ENCODE data around the gene TRPM6.

Gene TRPM6

DNA sequence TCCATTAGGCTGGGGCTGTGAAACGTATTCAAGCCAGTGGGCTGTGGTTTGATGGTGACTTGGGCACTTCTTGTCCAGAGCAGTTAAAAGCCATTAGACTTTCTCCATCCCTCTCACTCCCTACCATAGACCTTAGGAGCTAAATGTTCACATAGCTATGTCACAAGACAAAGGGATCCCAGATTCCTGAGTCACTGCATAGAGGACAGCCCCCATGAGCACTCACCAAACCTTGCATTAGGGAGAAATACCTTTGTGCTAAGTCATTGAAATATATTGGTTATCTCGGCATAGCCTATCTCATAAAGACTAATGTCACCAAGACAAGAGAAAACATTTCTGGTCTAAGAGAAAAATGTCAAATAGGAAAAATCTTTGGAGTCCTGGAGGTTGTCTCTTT lies 104.3 kb downstream of the TRPM6 start:
- peaks cover 6% of the 10 kb centered on the region for H3K27me3 ChIP-seq (ENCODE audit: insufficient read depth, low read length, poor library complexity)
- no peaks in the 10 kb centered on the region for H3K4me1 ChIP-seq (ENCODE audit: insufficient read depth, low read length)
- H3K79me2 ChIP-seq (ENCODE audit: insufficient read depth, low read length): no peaks in the 10 kb centered on the region
- H3K36me3 ChIP-seq (ENCODE audit: insufficient read depth, low read length): no peaks in the 10 kb centered on the region
- H3K4me2 ChIP-seq (ENCODE audit: insufficient read depth, low read length): no peak overlapping the region
- ATAC-seq (ENCODE audit: insufficient read depth, low read depth) (no peak), DNase-seq (no peak)
- no peak overlapping the region for H3K4me3 ChIP-seq (ENCODE audit: low read depth in 1 of 2, low read length in 2 of 2)
- no peak overlapping the region for H2AFZ ChIP-seq (ENCODE audit: low read depth, low read length)
- no peak overlapping the region for H3K27ac ChIP-seq (ENCODE audit: low read length)
- no peak for TF ChIP-seq EZH2 (IDR thresholded peaks at IDR 0.05; ENCODE audit: borderline replicate concordance, low read depth, low read length, severe bottlenecking)
- TF ChIP-seq, protein P1, sequence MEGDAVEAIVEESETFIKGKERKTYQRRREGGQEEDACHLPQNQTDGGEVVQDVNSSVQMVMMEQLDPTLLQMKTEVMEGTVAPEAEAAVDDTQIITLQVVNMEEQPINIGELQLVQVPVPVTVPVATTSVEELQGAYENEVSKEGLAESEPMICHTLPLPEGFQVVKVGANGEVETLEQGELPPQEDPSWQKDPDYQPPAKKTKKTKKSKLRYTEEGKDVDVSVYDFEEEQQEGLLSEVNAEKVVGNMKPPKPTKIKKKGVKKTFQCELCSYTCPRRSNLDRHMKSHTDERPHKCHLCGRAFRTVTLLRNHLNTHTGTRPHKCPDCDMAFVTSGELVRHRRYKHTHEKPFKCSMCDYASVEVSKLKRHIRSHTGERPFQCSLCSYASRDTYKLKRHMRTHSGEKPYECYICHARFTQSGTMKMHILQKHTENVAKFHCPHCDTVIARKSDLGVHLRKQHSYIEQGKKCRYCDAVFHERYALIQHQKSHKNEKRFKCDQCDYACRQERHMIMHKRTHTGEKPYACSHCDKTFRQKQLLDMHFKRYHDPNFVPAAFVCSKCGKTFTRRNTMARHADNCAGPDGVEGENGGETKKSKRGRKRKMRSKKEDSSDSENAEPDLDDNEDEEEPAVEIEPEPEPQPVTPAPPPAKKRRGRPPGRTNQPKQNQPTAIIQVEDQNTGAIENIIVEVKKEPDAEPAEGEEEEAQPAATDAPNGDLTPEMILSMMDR (IDR thresholded peaks at IDR 0.05; ENCODE audit: borderline replicate concordance, extremely low read depth, low read length, poor library complexity, severe bottlenecking): no peak
- no peaks in the 10 kb centered on the region for H4K20me1 ChIP-seq (ENCODE audit: insufficient read depth, low read length)
- no peaks in the 10 kb centered on the region for H3K9me3 ChIP-seq (ENCODE audit: insufficient read depth, low read length, severe bottlenecking)
- no peak overlapping the region for H3K9ac ChIP-seq (ENCODE audit: low read depth, low read length)

DNA sequence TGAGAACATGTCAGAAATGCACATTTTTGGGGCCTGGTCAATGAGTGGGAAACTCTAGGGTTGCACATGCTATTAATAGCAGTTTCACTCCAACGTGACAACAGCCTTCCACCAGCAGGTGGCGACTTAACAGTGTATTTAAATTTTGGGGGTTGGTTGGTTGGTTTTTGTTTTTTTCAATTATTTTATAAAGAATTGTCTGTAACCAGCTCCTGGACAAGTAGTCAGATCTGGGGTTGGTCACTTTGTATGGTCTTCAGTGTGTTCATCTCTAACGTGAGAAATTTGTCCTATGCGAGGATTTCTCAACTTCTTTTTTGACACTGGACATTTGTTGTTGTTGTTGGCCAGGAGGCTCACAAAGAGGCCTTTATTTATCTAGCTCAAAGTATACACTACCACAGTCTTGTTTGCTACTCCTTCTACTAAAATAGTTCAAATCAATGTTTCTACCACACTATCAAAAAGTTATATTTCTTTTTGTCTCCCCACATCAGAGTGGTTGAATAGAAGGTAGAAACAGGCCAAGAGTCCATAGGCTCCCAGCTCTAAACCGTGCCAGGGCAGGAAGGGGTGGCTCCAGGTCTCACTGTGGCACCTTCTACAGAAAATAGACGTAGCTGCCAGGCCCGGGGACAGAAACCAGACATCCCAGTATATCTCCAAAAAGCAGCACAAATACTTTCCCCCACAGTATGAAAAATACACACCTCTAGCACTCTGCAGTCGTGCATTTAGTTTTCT lies 110.4 kb downstream of the TRPM6 start:
- Histone ChIP-seq H3K4me2 (ENCODE audit: insufficient read depth, low read length) (no peak overlapping the region), H3K9ac (ENCODE audit: low read depth, low read length) (no peak overlapping the region), H3K27ac (ENCODE audit: low read length) (no peak overlapping the region), H3K4me3 (ENCODE audit: low read depth in 1 of 2, low read length in 2 of 2) (no peak overlapping the region), H3K79me2 (ENCODE audit: insufficient read depth, low read length) (no peaks in the 10 kb centered on the region), H3K4me1 (ENCODE audit: insufficient read depth, low read length) (no peaks in the 10 kb centered on the region), H4K20me1 (ENCODE audit: insufficient read depth, low read length) (no peaks in the 10 kb centered on the region), H3K9me3 (ENCODE audit: insufficient read depth, low read length, severe bottlenecking) (no peaks in the 10 kb centered on the region), H2AFZ (ENCODE audit: low read depth, low read length) (no peak overlapping the region), H3K27me3 (ENCODE audit: insufficient read depth, low read length, poor library complexity) (peaks cover under 1% of the 10 kb centered on the region), H3K36me3 (ENCODE audit: insufficient read depth, low read length) (no peaks in the 10 kb centered on the region)
- TF ChIP-seq, protein P1 (IDR thresholded peaks at IDR 0.05; ENCODE audit: borderline replicate concordance, extremely low read depth, low read length, poor library complexity, severe bottlenecking): peak; percentile 87
- no peak for TF ChIP-seq EZH2 (IDR thresholded peaks at IDR 0.05; ENCODE audit: borderline replicate concordance, low read depth, low read length, severe bottlenecking)
- DNase-seq (peak; percentile 60), ATAC-seq (ENCODE audit: insufficient read depth, low read depth) (peak; percentile 58)

DNA sequence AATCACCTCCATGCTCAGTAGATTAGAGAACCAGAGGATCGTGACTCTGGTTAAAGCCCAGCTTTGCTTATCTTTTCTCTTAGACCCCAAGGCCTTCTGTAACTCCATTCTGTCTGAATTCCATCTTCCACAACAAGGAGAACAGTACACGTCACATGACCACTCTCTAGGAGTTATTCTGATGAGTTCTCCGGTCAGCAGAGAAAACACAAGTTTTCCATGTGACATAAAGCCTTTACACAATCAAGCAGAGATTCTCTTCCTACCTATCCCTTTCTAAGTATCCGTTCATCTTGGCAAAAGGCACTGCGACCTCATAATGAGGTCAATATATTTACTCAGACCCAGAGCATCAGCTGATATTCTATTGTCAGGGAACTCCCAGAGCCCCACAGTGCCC lies 112.3 kb downstream of the TRPM6 start:
- Histone ChIP-seq H3K9ac (ENCODE audit: low read depth, low read length) (no peak overlapping the region), H2AFZ (ENCODE audit: low read depth, low read length) (no peak overlapping the region), H3K4me1 (ENCODE audit: insufficient read depth, low read length) (no peaks in the 10 kb centered on the region), H3K4me3 (ENCODE audit: low read depth in 1 of 2, low read length in 2 of 2) (no peak overlapping the region), H3K36me3 (ENCODE audit: insufficient read depth, low read length) (no peaks in the 10 kb centered on the region), H3K79me2 (ENCODE audit: insufficient read depth, low read length) (no peaks in the 10 kb centered on the region), H3K9me3 (ENCODE audit: insufficient read depth, low read length, severe bottlenecking) (no peaks in the 10 kb centered on the region), H3K27me3 (ENCODE audit: insufficient read depth, low read length, poor library complexity) (no peaks in the 10 kb centered on the region), H3K4me2 (ENCODE audit: insufficient read depth, low read length) (no peak overlapping the region), H4K20me1 (ENCODE audit: insufficient read depth, low read length) (no peaks in the 10 kb centered on the region), H3K27ac (ENCODE audit: low read length) (no peak overlapping the region)
- ATAC-seq (ENCODE audit: insufficient read depth, low read depth) (no peak), DNase-seq (no peak)
- TF ChIP-seq EZH2 (IDR thresholded peaks at IDR 0.05; ENCODE audit: borderline replicate concordance, low read depth, low read length, severe bottlenecking): no peak
- TF ChIP-seq, protein P1 (IDR thresholded peaks at IDR 0.05; ENCODE audit: borderline replicate concordance, extremely low read depth, low read length, poor library complexity, severe bottlenecking): no peak
